Measurements from ENCODE around the gene ZNF736. TPM values are rescaled to one million over a fixed set of nuclear protein-coding genes. Genes with fewer than 3 reads are reported as not detected.

Gene ZNF736
- total RNA-seq, 1 donor from 2014 or later = 9.6 TPM

DNA sequence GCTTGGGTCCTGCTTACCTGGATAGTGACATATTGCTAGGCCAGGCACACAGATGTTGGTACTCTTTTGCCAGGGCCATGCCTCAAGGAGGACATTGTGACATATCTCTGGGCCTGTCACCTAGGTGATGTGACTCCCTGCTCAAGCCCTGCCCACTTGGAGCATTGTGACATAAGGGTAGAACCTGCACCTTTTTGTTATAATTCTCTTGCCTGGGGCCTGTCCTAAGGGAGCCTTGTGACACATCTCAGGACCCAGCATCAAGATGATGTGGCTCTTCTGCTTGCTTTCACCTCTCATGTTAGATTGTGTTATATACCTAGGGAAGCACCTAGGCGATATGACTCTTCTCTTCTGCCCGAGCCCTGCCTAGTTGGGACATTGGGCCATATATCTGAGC, 57.4 kb downstream of the ZNF736 start:
- no peak for DNase-seq
- Mint-ChIP-seq H3K4me1 (ENCODE audit: low read depth, unreplicated experiment) (no peaks in the 10 kb centered on the region), H3K27me3 (ENCODE audit: unreplicated experiment) (no peaks in the 10 kb centered on the region), H3K9me3 (ENCODE audit: unreplicated experiment) (no peaks in the 10 kb centered on the region), H3K36me3 (ENCODE audit: unreplicated experiment) (peaks cover 20% of the 10 kb centered on the region), H3K4me3 (ENCODE audit: unreplicated experiment) (no peak overlapping the region), H3K27ac (ENCODE audit: unreplicated experiment) (no peak overlapping the region)
- TF ChIP-seq, protein P1, sequence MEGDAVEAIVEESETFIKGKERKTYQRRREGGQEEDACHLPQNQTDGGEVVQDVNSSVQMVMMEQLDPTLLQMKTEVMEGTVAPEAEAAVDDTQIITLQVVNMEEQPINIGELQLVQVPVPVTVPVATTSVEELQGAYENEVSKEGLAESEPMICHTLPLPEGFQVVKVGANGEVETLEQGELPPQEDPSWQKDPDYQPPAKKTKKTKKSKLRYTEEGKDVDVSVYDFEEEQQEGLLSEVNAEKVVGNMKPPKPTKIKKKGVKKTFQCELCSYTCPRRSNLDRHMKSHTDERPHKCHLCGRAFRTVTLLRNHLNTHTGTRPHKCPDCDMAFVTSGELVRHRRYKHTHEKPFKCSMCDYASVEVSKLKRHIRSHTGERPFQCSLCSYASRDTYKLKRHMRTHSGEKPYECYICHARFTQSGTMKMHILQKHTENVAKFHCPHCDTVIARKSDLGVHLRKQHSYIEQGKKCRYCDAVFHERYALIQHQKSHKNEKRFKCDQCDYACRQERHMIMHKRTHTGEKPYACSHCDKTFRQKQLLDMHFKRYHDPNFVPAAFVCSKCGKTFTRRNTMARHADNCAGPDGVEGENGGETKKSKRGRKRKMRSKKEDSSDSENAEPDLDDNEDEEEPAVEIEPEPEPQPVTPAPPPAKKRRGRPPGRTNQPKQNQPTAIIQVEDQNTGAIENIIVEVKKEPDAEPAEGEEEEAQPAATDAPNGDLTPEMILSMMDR (IDR thresholded peaks at IDR 0.05; ENCODE audit: partially characterized antibody, unreplicated experiment) = no peak

GRCh38 chr7:64373017-64373416, 59.3 kb downstream of the ZNF736 start:
- Mint-ChIP-seq H3K27me3 (ENCODE audit: unreplicated experiment) (no peaks in the 10 kb centered on the region), H3K4me1 (ENCODE audit: low read depth, unreplicated experiment) (no peaks in the 10 kb centered on the region), H3K27ac (ENCODE audit: unreplicated experiment) (no peak overlapping the region), H3K9me3 (ENCODE audit: unreplicated experiment) (peaks cover 5% of the 10 kb centered on the region), H3K36me3 (ENCODE audit: unreplicated experiment) (peaks cover 20% of the 10 kb centered on the region), H3K4me3 (ENCODE audit: unreplicated experiment) (no peak overlapping the region)
- TF ChIP-seq, protein P1 (IDR thresholded peaks at IDR 0.05; ENCODE audit: partially characterized antibody, unreplicated experiment) = no peak
- no peak for DNase-seq

DNA sequence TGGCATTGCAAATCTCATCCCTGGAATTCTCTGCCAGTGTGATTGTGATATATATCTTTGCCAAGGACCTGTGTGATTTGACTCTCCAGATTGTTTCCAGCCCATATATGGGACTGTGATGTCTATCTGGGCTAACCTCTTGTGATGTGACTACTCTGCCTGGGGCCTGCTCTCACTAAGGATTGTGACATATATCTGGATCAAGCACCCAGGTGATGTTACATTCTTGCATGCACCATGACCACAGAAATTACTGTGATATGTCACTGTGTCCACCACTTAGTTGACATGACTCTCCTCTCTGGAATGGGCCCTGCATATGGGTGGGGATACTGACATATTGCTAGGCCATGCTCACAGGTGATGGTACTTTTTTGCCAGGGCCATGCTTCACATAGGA, 86.6 kb downstream of the ZNF736 start:
- no peaks in the 10 kb centered on the region for H3K4me1 Mint-ChIP-seq (ENCODE audit: low read depth, unreplicated experiment)
- peaks cover 14% of the 10 kb centered on the region for H3K9me3 Mint-ChIP-seq (ENCODE audit: unreplicated experiment)
- DNase-seq = no peak
- H3K27me3 Mint-ChIP-seq (ENCODE audit: unreplicated experiment) = peaks cover 2% of the 10 kb centered on the region
- TF ChIP-seq, protein P1 (IDR thresholded peaks at IDR 0.05; ENCODE audit: partially characterized antibody, unreplicated experiment) = no peak
- H3K4me3 Mint-ChIP-seq (ENCODE audit: unreplicated experiment) = no peak overlapping the region
- H3K36me3 Mint-ChIP-seq (ENCODE audit: unreplicated experiment) = peaks cover 10% of the 10 kb centered on the region
- no peak overlapping the region for H3K27ac Mint-ChIP-seq (ENCODE audit: unreplicated experiment)

Other genes with a start within 250 kb of the ZNF736 start
- not detected for gene ZNF735, start 106.8 kb upstream of the ZNF736 start, total RNA-seq (ENCODE audit: unreplicated experiment)
- gene ZNF679, start 85.5 kb upstream of the ZNF736 start, total RNA-seq (ENCODE audit: unreplicated experiment) = not detected
- gene ZNF680, start 249.1 kb downstream of the ZNF736 start, total RNA-seq (ENCODE audit: unreplicated experiment) = 16.3 TPM

Measured in glutamatergic neuron (in vitro differentiated cells).